Vagina (tissue), 2 donors: ENCODE results near the gene TMC1. TPM values are rescaled to one million over a fixed set of nuclear protein-coding genes. Genes with fewer than 3 reads are reported as not detected.

Experiments used
- DNase-seq, 2 donors: peaks; one replicate each; pipeline ENCODE4 v3.0.0-alpha.2; 2017; ENCODE audit errors: extremely low spot score in 2 of 2
- H3K27ac ChIP-seq: fragments of 200-600 bp; sonication (generic); one replicate; pipeline ENCODE4 v1.5.1; 2019
- H3K27me3 ChIP-seq: fragments of 200-600 bp; sonication (generic); one replicate; pipeline ENCODE4 v1.5.1; 2019
- H3K36me3 ChIP-seq, 2 donors: fragments of 200-600 bp; sonication (generic); one replicate each; pipeline ENCODE4 v1.5.1; 2017 to 2019
- H3K4me1 ChIP-seq: fragments of 200-600 bp; sonication (generic); one replicate; pipeline ENCODE4 v1.5.1; 2019
- H3K4me3 ChIP-seq, 2 donors: fragments of 200-600 bp; sonication (generic); 1 replicate in 1 of 2; 2 replicates in 1 of 2; pipeline ENCODE4 v1.5.1; 2016 to 2019
- H3K9me3 ChIP-seq: fragments of 200-600 bp; sonication (generic); one replicate; pipeline ENCODE4 v1.5.1; 2019
- CTCF ChIP-seq, 3 experiments: fragments of 450-650 bp in 2 of 3; fragments of 200-600 bp in 1 of 3; sonication (generic) in 1 of 3; IDR thresholded peaks; one replicate each; pipeline ENCODE4 v1.5.1; 2017 to 2019; ENCODE audit warnings: antibody characterized with exemption in 3 of 3, mild to moderate bottlenecking in 2 of 3, moderate library complexity in 2 of 3
- POLR2A ChIP-seq, 2 donors: fragments of 450-650 bp; IDR thresholded peaks; one replicate each; pipeline ENCODE4 v1.6.1; 2017; ENCODE audit warnings: antibody characterized with exemption in 2 of 2, mild to moderate bottlenecking in 2 of 2, moderate library complexity in 2 of 2
- POLR2AphosphoS5 ChIP-seq, 2 donors: sonication (generic); formaldehyde crosslinking; IDR thresholded peaks; one replicate each; pipeline ENCODE4 v1.9.0; 2017; ENCODE audit warnings: antibody characterized with exemption in 2 of 2, mild to moderate bottlenecking in 2 of 2, low read depth in 1 of 2; ENCODE audit not compliant: insufficient read depth in 1 of 2
- intact Hi-C: fragments of 100-400 bp; cut with DNase I; formaldehyde crosslinking; loops from one replicate; pipeline ENCODE4 v1.15.1; 2023
- total RNA-seq: library from RNA; depleted of rRNA; stranded (reverse); fragments of >200 nt; gene quantifications from one replicate; pipeline ENCODE4 v1.2.3, GENCODE V29; 2016

Gene TMC1
- total RNA-seq, 1 donor from 2014 or later = not detected

- TF ChIP-seq CTCF (IDR thresholded peaks at IDR 0.05) (no peak), POLR2A (IDR thresholded peaks at IDR 0.05) (no peak), POLR2AphosphoS5 (IDR thresholded peaks at IDR 0.05; ENCODE audit: insufficient read depth in 1 of 2, low read depth in 1 of 2) (no peak)
- H3K9me3 ChIP-seq = no peaks in the 10 kb centered on the region
- no peak overlapping the region for H3K4me3 ChIP-seq
- H3K36me3 ChIP-seq = no peaks in the 10 kb centered on the region
- peaks cover 1% of the 10 kb centered on the region for H3K4me1 ChIP-seq
- no peak overlapping the region for H3K27ac ChIP-seq
- no peaks in the 10 kb centered on the region for H3K27me3 ChIP-seq
- intact Hi-C loops = no loop called here
- no peak for DNase-seq
Measured at GRCh38 chr9:72808446-72808768, 287.0 kb downstream of the TMC1 start.

GRCh38 chr9:72809586-72809985, 288.2 kb downstream of the TMC1 start:
- TF ChIP-seq POLR2A (IDR thresholded peaks at IDR 0.05) = no peak
- TF ChIP-seq CTCF (IDR thresholded peaks at IDR 0.05) = no peak
- no peak for TF ChIP-seq POLR2AphosphoS5 (IDR thresholded peaks at IDR 0.05; ENCODE audit: insufficient read depth in 1 of 2, low read depth in 1 of 2)
- intact Hi-C loops = no loop called here
- no peak overlapping the region for H3K4me3 ChIP-seq
- H3K4me1 ChIP-seq = peaks cover 8% of the 10 kb centered on the region
- no peaks in the 10 kb centered on the region for H3K9me3 ChIP-seq
- no peak for DNase-seq
- no peak overlapping the region for H3K27ac ChIP-seq
- no peaks in the 10 kb centered on the region for H3K27me3 ChIP-seq
- no peaks in the 10 kb centered on the region for H3K36me3 ChIP-seq

GRCh38 chr9:72812559-72813111, 291.2 kb downstream of the TMC1 start:
- intact Hi-C loops = no loop called here
- Histone ChIP-seq H3K27me3 (no peaks in the 10 kb centered on the region), H3K9me3 (no peaks in the 10 kb centered on the region), H3K4me3 (no peak overlapping the region), H3K4me1 (peaks cover 8% of the 10 kb centered on the region), H3K36me3 (no peaks in the 10 kb centered on the region), H3K27ac (no peak overlapping the region)
- TF ChIP-seq POLR2AphosphoS5 (IDR thresholded peaks at IDR 0.05; ENCODE audit: insufficient read depth in 1 of 2, low read depth in 1 of 2) (peak in 1 of 2 donors; percentile 8), CTCF (IDR thresholded peaks at IDR 0.05) (no peak), POLR2A (IDR thresholded peaks at IDR 0.05) (no peak)
- DNase-seq = no peak

GRCh38 chr9:72813544-72813943, 292.1 kb downstream of the TMC1 start:
- intact Hi-C loops = no loop called here
- DNase-seq = no peak
- H3K27ac ChIP-seq = no peak overlapping the region
- no peaks in the 10 kb centered on the region for H3K9me3 ChIP-seq
- no peak overlapping the region for H3K4me3 ChIP-seq
- no peaks in the 10 kb centered on the region for H3K27me3 ChIP-seq
- no peaks in the 10 kb centered on the region for H3K36me3 ChIP-seq
- H3K4me1 ChIP-seq = peaks cover 8% of the 10 kb centered on the region
- TF ChIP-seq CTCF (IDR thresholded peaks at IDR 0.05) (no peak), POLR2AphosphoS5 (IDR thresholded peaks at IDR 0.05; ENCODE audit: insufficient read depth in 1 of 2, low read depth in 1 of 2) (no peak), POLR2A (IDR thresholded peaks at IDR 0.05) (no peak)

GRCh38 chr9:72814083-72814597, 292.7 kb downstream of the TMC1 start:
- no peaks in the 10 kb centered on the region for H3K9me3 ChIP-seq
- intact Hi-C loops = no loop called here
- H3K36me3 ChIP-seq = no peaks in the 10 kb centered on the region
- H3K4me3 ChIP-seq = no peak overlapping the region
- no peak for DNase-seq
- H3K4me1 ChIP-seq = peaks cover 8% of the 10 kb centered on the region
- H3K27me3 ChIP-seq = no peaks in the 10 kb centered on the region
- no peak overlapping the region for H3K27ac ChIP-seq
- no peak for TF ChIP-seq POLR2A (IDR thresholded peaks at IDR 0.05)
- no peak for TF ChIP-seq POLR2AphosphoS5 (IDR thresholded peaks at IDR 0.05; ENCODE audit: insufficient read depth in 1 of 2, low read depth in 1 of 2)
- TF ChIP-seq CTCF (IDR thresholded peaks at IDR 0.05) = no peak
